Activated T-helper 17 cell treated with anti-CD3 and anti-CD28 coated beads, Interleukin-2, amount 50 U/mL, for 72 hours (primary cell): ENCODE results near the gene AOAH. TPM values are rescaled to one million over a fixed set of nuclear protein-coding genes. Genes with fewer than 3 reads are reported as not detected.
"Not testable (repeated sequence)": the region's sequence is repeated elsewhere in the genome, so short reads cannot be mapped to it uniquely, and the experiment has no call there.

Experiments
- ATAC-seq: fragments of 150-1000 bp; cut with Tn5 transposase; replicated peaks from 2 replicates; pipeline ENCODE4 v1.10.0; 2021; ENCODE audit warnings: mild to moderate bottlenecking, moderate library complexity
- H3K27ac Mint-ChIP-seq: one replicate; pipeline ENCODE4 v1.8.0; 2022; ENCODE audit warnings: mixed read lengths
- H3K27me3 Mint-ChIP-seq: one replicate; pipeline ENCODE4 v1.8.0; 2022; ENCODE audit warnings: mixed read lengths
- H3K36me3 Mint-ChIP-seq: one replicate; pipeline ENCODE4 v1.8.0; 2022; ENCODE audit warnings: low read depth, mild to moderate bottlenecking, mixed read lengths
- H3K4me1 Mint-ChIP-seq: one replicate; pipeline ENCODE4 v1.8.0; 2022; ENCODE audit warnings: mixed read lengths
- H3K4me3 Mint-ChIP-seq: one replicate; pipeline ENCODE4 v1.8.0; 2022; ENCODE audit warnings: mild to moderate bottlenecking, mixed read lengths
- H3K9me3 Mint-ChIP-seq: one replicate; pipeline ENCODE4 v1.8.0; 2022; ENCODE audit warnings: mixed read lengths
- total RNA-seq, 2 donors: library from RNA; stranded (reverse); gene quantifications; one replicate each; pipeline ENCODE4 v1.2.3, GENCODE V29; 2022

Gene AOAH
- total RNA-seq, 2 donors from 2014 or later: 1.4 to 2.9 TPM

DNA sequence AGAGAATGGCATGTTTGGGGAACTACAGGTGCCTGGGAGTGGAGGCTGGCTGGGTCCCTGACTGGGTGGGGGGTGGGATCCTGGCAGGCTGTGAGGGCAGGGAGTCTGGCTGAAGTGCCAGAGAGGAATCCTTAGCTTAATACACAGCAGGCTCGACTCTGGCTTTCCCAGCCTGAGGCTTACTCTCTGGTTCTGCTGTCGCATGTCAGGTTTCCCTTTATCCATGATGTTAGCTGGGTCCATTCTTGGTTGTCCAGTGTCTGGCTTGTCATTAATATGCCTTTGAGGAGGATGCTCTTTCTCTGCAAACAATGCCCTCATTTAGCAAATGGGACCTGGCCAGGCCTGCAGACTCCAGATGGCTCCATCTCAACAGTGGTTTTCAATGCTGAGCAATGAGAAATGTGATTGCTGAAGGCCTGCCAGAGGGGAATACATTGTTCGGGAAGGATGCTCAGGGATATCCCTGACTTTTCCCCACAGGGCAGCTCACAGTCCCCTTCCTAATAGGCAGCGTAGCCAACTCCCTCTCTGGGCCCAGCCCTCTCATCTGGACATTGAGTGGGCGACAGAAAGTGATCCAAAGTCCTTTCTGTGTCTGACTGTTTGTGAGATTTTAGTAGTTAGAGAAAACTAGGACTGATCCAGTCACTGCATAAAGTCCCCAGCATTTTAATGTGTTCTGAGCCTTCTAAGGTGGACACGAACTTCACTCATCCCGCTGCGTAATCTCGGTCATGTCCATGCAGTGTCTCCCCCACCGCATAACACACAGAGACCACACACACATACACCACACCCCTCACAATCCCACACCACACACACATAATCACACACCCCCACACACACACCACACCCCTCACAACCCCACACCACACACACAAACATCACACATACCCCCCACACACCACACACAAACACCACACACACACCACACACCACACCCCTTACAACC, 209.7 kb downstream of the AOAH start:
- Mint-ChIP-seq H3K36me3 (no peaks in the 10 kb centered on the region), H3K4me1 (peaks cover 7% of the 10 kb centered on the region), H3K27ac (no peak overlapping the region), H3K9me3 (no peaks in the 10 kb centered on the region), H3K27me3 (no peaks in the 10 kb centered on the region), H3K4me3 (no peak overlapping the region)
- no peak for ATAC-seq

DNA sequence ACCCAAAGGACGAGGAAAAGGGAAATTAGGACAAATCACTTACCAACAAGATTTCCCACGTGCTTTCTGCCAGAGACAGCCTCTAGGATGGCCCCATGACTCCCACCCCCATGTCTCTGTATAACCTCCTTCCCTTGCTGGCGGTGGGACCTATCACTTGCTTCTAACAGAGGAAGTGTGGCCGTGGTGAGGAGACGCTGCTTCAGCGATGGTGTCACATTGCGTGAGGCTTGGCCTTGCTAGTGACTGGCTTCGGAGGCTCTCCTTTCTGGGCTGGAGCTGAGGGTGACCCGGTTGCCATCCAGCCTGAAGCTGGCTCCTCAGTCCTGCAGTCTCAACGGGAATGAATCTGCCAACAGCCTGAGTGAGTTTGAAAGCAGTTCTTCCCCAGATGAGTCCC, 210.9 kb downstream of the AOAH start:
- H3K9me3 Mint-ChIP-seq: no peaks in the 10 kb centered on the region
- no peak for ATAC-seq

DNA sequence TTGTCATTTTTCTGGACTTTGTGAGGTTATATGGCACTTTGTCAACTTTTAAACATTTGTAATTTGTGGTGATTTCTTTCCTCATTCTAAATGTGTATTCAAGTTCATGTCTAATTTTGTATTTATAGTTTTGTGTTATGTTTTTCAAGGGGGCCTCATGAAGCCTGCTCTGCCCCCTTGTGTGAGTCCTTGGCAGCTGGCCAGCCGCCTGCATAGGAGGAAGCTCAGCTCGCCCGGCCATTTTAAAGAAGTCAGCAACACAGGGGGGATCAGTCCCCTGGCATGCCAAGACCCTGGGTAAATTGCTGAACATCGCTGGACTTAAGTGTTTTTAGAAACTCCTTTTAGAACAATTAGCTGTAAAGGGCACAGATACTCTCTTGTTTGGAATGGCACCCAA, 211.7 kb downstream of the AOAH start:
- H3K27ac Mint-ChIP-seq: no peak overlapping the region
- peaks cover 7% of the 10 kb centered on the region for H3K4me1 Mint-ChIP-seq
- H3K36me3 Mint-ChIP-seq: no peaks in the 10 kb centered on the region
- ATAC-seq: no peak
- H3K27me3 Mint-ChIP-seq: no peaks in the 10 kb centered on the region
- H3K9me3 Mint-ChIP-seq: no peaks in the 10 kb centered on the region
- H3K4me3 Mint-ChIP-seq: no peak overlapping the region

More for the DNA sequence above, 210.9 kb downstream of the AOAH start:
- H3K27me3 Mint-ChIP-seq: no peaks in the 10 kb centered on the region
- H3K36me3 Mint-ChIP-seq: no peaks in the 10 kb centered on the region
- no peak overlapping the region for H3K27ac Mint-ChIP-seq
- H3K4me1 Mint-ChIP-seq: peaks cover 7% of the 10 kb centered on the region
- no peak overlapping the region for H3K4me3 Mint-ChIP-seq

DNA sequence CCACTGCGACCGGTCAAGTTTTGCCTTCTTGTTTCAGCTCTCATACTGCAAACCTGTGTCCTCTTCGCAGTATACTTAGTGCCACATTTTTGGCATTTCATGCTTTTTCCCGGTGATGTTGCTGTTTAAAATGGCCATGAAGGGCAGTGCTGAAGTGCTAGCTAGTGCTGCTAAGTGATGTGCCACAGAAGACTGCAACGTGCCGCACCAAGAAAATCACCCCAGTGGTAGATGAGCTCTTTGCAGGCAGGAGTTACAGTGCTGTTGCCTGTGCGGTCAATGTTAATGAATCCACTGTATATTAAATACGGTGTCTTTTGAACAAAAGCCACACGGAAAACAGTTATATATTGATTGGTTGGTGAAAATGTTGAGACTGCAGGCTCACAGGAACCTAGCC, 214.3 kb downstream of the AOAH start:
- no peaks in the 10 kb centered on the region for H3K36me3 Mint-ChIP-seq
- H3K27ac Mint-ChIP-seq: no peak overlapping the region
- no peak overlapping the region for H3K4me3 Mint-ChIP-seq
- H3K4me1 Mint-ChIP-seq: no peaks in the 10 kb centered on the region
- no peaks in the 10 kb centered on the region for H3K9me3 Mint-ChIP-seq
- ATAC-seq: no peak
- H3K27me3 Mint-ChIP-seq: no peaks in the 10 kb centered on the region

DNA sequence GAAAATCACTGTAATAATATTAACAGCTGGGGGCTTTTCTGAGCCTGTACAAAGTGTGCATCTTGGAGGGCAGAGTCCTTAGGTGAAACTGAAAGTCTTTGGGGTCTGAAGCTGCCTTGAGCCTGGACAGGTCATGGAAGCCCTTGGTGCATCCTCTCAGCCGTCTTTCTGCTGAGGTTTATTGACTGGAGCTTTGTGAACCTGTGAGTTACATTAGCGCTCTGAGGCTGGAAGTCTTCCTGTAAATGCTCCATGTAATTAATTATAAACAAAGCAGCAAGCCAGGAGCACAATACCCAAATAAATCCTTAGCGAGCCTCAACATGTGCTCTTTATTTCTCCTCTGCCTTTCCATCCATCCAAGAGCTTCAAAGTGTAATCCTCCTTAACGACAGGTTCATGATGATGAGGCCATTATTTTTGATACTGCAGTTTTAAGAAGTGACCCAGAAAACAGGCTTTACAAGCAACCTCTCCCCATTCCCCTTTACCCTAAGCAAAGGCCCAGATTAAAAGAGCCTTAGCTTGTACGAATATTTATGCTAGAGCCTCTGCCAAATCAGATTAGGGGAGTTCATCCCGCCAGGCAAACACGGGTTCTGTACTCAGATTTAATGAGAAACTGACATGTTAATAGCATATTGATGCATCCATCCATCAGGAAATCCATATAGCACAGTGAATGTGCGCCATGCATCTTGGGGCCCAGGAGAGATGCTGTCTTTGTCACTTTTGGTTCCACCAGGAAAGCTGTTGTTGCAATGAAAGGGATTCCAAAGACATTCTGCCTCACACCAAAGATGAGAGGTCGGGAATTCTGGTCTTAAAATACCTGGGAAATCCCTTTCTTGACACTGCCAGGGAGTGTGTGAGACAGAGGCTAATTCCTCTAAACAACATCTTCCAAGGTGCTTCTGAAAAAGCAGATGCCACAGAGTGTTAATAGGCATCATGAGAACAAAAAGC, 216.5 kb downstream of the AOAH start:
- no peaks in the 10 kb centered on the region for H3K9me3 Mint-ChIP-seq
- H3K36me3 Mint-ChIP-seq: no peaks in the 10 kb centered on the region
- ATAC-seq: no peak
- peaks cover 3% of the 10 kb centered on the region for H3K27me3 Mint-ChIP-seq
- no peak overlapping the region for H3K4me3 Mint-ChIP-seq
- no peak overlapping the region for H3K27ac Mint-ChIP-seq
- no peaks in the 10 kb centered on the region for H3K4me1 Mint-ChIP-seq

DNA sequence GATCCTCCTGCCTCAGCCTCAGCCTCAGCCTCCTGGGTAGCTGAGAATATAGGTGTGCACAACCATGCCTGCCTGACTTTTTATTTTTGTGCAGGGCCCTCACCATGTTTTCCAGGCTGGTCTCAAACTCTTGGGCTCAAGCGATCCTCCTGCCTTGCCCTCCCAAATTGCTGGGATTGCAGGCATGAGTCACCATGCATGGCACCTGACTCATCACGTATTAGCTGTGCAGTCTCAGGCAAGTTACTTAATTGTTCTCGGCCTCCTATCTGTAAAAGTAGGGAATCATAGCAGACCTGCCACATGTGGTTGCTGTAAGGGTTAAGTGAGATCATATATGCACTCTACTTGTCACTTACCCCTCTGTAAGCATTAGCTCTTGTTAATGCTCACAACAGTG, 217.5 kb downstream of the AOAH start:
- no peaks in the 10 kb centered on the region for H3K36me3 Mint-ChIP-seq

DNA sequence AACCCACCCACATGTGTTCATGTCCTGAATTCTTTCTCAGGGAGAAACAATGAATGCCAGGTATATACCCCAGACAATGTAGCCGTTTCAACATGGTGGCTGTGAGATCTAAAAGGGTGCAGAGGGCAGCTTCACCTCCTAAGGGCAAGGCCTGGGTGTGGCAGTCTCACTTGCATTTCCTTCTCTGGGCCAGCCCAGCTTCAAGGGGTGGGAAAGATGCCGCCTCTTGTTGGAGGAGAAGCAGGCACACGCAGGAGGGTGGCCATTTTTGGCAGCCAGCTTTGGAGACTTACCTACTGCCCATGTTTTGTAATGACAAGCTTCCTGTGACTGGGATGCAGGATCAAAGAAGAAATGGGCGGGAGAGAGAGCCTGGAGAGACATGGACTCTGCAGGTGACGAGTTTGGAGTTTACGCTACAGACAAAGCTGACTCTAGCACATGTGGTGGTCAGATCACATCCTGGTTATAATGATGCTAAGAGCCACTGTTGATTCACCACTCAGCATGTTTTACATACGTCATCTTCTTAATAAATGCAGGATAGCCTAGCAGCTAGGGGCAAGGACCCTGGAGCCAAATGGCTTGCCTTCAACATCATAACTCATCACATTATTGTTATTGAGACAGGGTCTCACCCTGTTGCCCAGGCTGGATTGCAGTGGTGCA, 218.0 kb downstream of the AOAH start:
- Mint-ChIP-seq H3K27ac (no peak overlapping the region), H3K4me3 (no peak overlapping the region), H3K36me3 (no peaks in the 10 kb centered on the region), H3K27me3 (peaks cover 3% of the 10 kb centered on the region), H3K9me3 (no peaks in the 10 kb centered on the region), H3K4me1 (no peaks in the 10 kb centered on the region)
- no peak for ATAC-seq

More for the DNA sequence above, 217.5 kb downstream of the AOAH start:
- no peak for ATAC-seq
- H3K27me3 Mint-ChIP-seq: peaks cover 3% of the 10 kb centered on the region
- H3K27ac Mint-ChIP-seq: no peak overlapping the region
- no peaks in the 10 kb centered on the region for H3K4me1 Mint-ChIP-seq
- H3K9me3 Mint-ChIP-seq: no peaks in the 10 kb centered on the region
- H3K4me3 Mint-ChIP-seq: no peak overlapping the region

DNA sequence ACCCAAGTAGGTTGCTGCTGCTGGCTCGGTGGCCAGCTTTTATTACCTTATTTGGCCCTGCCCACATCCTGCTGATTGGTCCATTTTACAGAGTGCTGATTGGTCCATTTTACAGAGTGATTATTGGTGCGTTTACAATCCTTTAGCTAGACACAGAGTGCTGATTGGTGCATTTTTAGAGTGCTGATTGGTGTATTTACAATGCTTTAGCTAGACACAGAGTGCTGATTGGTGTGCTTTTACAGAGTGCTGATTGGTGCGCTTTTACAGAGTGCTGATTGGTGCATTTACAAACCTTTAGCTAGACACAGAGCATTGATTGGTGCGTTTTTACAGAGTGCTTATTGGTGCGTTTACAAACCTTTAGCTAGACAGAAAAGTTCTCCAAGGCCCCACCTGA, 219.7 kb downstream of the AOAH start:
- H3K4me3 Mint-ChIP-seq, H3K36me3 Mint-ChIP-seq, H3K27ac Mint-ChIP-seq, H3K4me1 Mint-ChIP-seq, H3K9me3 Mint-ChIP-seq, H3K27me3 Mint-ChIP-seq, ATAC-seq: not testable (repeated sequence)

DNA sequence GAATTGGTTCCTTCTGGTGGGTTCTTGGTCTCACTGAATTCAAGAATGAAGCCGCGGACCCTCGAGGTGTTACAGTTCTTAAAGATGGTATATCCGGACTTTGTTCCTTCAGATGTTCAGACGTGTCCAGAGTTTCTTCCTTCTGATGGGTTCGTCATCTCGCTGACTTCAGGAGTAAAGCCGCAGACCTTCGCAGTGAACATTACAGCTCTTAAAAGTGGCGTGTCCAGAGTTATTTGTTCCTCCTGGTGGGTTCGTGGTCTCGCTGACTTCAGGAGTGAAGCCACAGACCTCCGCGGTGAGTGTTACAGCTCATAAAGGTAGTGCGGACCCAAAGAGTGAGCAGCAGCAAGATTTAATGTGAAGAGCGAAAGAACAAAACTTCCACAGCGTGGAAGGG, 220.1 kb downstream of the AOAH start:
- H3K4me3 Mint-ChIP-seq, H3K4me1 Mint-ChIP-seq, H3K36me3 Mint-ChIP-seq, H3K27me3 Mint-ChIP-seq, ATAC-seq, H3K9me3 Mint-ChIP-seq, H3K27ac Mint-ChIP-seq: not testable (repeated sequence)

DNA sequence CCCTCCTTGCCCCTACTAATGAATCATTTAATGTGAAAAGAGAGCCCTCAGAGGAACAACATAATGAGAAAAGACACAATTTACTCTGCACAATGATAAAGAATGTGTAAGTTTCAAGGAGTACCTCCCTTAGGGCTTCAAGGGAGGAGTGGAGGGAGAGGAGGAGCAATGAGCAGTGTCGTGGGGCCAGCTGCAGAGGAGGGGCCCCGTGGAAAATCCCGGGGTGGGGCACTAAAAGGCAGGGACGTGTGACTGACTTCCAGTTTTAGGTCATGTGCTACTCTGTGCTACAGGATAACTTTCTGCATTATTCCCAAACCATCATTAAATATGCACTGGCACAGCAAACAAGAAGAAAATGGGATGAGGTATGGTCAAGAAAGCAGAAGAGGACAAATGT, 226.5 kb downstream of the AOAH start:
- no peak for ATAC-seq
- Mint-ChIP-seq H3K9me3 (no peaks in the 10 kb centered on the region), H3K4me3 (no peak overlapping the region), H3K4me1 (no peaks in the 10 kb centered on the region), H3K36me3 (no peaks in the 10 kb centered on the region), H3K27me3 (peaks cover 19% of the 10 kb centered on the region), H3K27ac (no peak overlapping the region)

DNA sequence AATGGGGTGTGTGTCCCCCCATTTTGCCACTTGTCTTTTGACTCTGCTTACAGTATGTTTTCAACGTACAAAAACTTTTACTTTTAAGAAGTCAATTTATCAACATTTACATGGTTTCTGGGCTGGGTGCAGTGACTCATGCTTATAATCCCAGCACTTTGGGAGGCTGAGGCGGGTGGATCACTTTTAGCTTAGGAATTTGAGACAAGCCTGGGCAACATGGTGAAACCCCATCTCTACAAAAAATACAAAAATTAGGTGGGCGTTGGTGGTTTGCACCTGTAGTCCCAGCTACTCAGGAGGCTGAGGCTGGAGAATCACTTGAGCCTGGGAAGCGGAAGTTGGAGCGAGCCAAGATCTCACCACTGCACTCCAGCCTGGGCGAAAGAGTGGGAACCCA, 227.1 kb downstream of the AOAH start:
- peaks cover 19% of the 10 kb centered on the region for H3K27me3 Mint-ChIP-seq
- not testable (repeated sequence) for H3K9me3 Mint-ChIP-seq, H3K36me3 Mint-ChIP-seq, ATAC-seq, H3K4me1 Mint-ChIP-seq, H3K27ac Mint-ChIP-seq, H3K4me3 Mint-ChIP-seq

DNA sequence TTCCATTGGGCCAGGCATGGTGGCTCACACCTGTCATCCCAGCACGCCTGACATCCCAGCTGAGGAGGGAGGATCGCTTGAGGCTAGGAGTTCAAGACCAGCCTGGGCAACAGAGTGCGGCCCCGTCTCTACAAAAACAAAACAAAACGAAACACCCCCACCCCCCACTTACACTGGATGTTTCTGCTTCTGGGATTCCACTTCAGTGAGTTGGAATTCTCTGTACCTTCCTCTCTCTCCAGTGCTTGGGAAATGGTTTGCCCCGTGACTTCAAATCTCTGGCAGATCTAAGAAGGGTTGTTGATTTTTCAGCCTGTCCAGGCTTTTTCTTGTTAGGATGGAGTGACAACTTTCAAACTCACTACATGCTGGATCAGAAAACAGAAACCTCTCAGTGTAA, 227.7 kb downstream of the AOAH start:
- H3K4me1 Mint-ChIP-seq: no peaks in the 10 kb centered on the region
- no peak overlapping the region for H3K27ac Mint-ChIP-seq
- ATAC-seq: no peak
- H3K4me3 Mint-ChIP-seq: no peak overlapping the region
- peaks cover 19% of the 10 kb centered on the region for H3K27me3 Mint-ChIP-seq
- H3K36me3 Mint-ChIP-seq: no peaks in the 10 kb centered on the region
- no peaks in the 10 kb centered on the region for H3K9me3 Mint-ChIP-seq

DNA sequence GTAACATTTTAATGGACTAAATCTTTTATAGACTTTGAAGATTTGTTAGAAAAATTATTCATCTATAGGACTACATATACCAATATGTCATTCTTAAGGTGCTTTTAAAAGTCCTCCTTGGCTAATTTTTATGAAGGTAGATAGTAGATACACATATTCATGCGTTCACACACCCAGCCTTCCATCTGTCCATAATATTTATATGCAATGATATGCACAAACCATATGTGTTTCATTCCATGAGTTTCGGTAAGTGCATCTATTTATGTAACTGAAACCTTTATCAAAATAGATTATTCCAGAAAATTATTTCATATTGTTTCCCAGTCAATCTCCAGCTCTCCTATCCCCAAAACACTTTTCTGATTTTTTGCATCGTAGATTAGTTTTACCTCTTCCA, 233.0 kb downstream of the AOAH start:
- Mint-ChIP-seq H3K4me1 (no peaks in the 10 kb centered on the region), H3K27ac (no peak overlapping the region), H3K27me3 (peaks cover 5% of the 10 kb centered on the region)

DNA sequence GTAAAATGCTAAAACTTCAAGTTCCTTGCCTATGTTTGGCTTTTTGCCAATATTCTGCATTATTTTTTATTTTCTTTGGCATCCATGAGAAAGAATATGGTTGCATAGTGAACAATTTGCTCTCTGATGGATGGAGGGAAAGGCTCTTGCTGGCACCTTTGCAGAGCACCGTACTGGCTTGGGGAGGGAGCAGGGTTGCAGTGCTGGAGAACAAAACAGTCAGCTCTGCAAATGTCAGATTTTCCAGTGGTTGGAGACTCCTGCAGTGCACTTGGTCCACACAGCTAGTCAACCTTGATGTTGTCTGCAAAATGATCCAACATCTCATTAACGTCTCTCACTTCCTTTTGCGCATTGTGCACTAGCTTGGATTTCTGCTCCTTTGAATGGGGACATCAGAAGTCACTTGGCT, 233.9 kb downstream of the AOAH start:
- Mint-ChIP-seq H3K9me3 (no peaks in the 10 kb centered on the region), H3K36me3 (no peaks in the 10 kb centered on the region), H3K4me1 (no peaks in the 10 kb centered on the region), H3K4me3 (no peak overlapping the region), H3K27me3 (peaks cover 5% of the 10 kb centered on the region), H3K27ac (no peak overlapping the region)
- no peak for ATAC-seq

More for the DNA sequence above, 233.0 kb downstream of the AOAH start:
- Mint-ChIP-seq H3K9me3 (no peaks in the 10 kb centered on the region), H3K4me3 (no peak overlapping the region), H3K36me3 (no peaks in the 10 kb centered on the region)
- no peak for ATAC-seq
